WTC11 (cell line): ENCODE measurements around the gene SEC11A. TPM values are rescaled to one million over a fixed set of nuclear protein-coding genes. Genes with fewer than 3 reads are reported as not detected.

Experiments used
- ATAC-seq: fragments of 200-7000 bp; cut with Tn5 transposase; 2 replicates; pipeline ENCODE4 v1.10.0; 2021; ENCODE audit warnings: mild to moderate bottlenecking, moderate library complexity
- CTCF ChIA-PET: fragments of 300-600 bp; sonication (Branson Sonifier 250); formaldehyde crosslinking; loops from one replicate; lab custom pipeline; 2021; ENCODE audit warnings: antibody characterized with exemption; lab: Charles Lee
- POLR2A ChIA-PET: fragments of 350-600 bp; sonication (Branson Sonifier 250); formaldehyde crosslinking; loops from one replicate; lab custom pipeline; 2021; ENCODE audit warnings: antibody characterized with exemption; lab: Charles Lee
- DNase-seq: peaks from one replicate; pipeline ENCODE4 v3.0.0; 2021; ENCODE audit warnings: low spot score
- H3K27ac Mint-ChIP-seq: 2 replicates; pipeline ENCODE4 v1.8.0; 2021; ENCODE audit warnings: mixed read lengths
- H3K27me3 Mint-ChIP-seq: 2 replicates; pipeline ENCODE4 v1.8.0; 2021; ENCODE audit warnings: low read depth, mild to moderate bottlenecking, moderate library complexity, mixed read lengths
- H3K36me3 Mint-ChIP-seq: 2 replicates; pipeline ENCODE4 v1.8.0; 2021; ENCODE audit warnings: mixed read lengths
- H3K4me1 Mint-ChIP-seq: 2 replicates; pipeline ENCODE4 v1.8.0; 2022; ENCODE audit warnings: mixed read lengths
- H3K4me3 Mint-ChIP-seq: 2 replicates; pipeline ENCODE4 v1.8.0; 2021; ENCODE audit warnings: mild to moderate bottlenecking, moderate library complexity, mixed read lengths
- H3K9me3 Mint-ChIP-seq: 2 replicates; pipeline ENCODE4 v1.8.0; 2021; ENCODE audit warnings: mixed read lengths
- GABPB1 ChIP-seq: sonication (generic); formaldehyde crosslinking; IDR thresholded peaks from 2 replicates; pipeline ENCODE4 v1.8.1; 2023; ENCODE audit warnings: mild to moderate bottlenecking, missing genetic modification reagents
- JAZF1 ChIP-seq: fragments of 250-450 bp; sonication (Bioruptor Pico); IDR thresholded peaks from 2 replicates; pipeline ENCODE4 v1.9.0; 2021; ENCODE audit warnings: moderate library complexity, mild to moderate bottlenecking, inconsistent platforms
- MYBL2 ChIP-seq: sonication (generic); formaldehyde crosslinking; IDR thresholded peaks from 2 replicates; pipeline ENCODE4 v1.8.1; 2023; ENCODE audit warnings: mild to moderate bottlenecking, moderate library complexity, missing genetic modification reagents
- RELA ChIP-seq: sonication (generic); formaldehyde crosslinking; IDR thresholded peaks from 2 replicates; pipeline ENCODE4 v1.8.1; 2022; ENCODE audit warnings: missing genetic modification reagents, mild to moderate bottlenecking, borderline replicate concordance
- SMAD4 ChIP-seq: sonication (generic); formaldehyde crosslinking; IDR thresholded peaks from 2 replicates; pipeline ENCODE4 v1.8.0; 2022; ENCODE audit warnings: mild to moderate bottlenecking, missing genetic modification reagents
- SOX15 ChIP-seq: fragments of 250-450 bp; sonication (Bioruptor Pico); IDR thresholded peaks from 2 replicates; pipeline ENCODE4 v1.9.0; 2021; ENCODE audit warnings: mild to moderate bottlenecking
- SP1 ChIP-seq: sonication (generic); formaldehyde crosslinking; conservative IDR thresholded peaks from 2 replicates; pipeline ENCODE4 v1.8.1; 2022; ENCODE audit warnings: missing genetic modification reagents
- ZNF317 ChIP-seq: sonication (generic); formaldehyde crosslinking; IDR thresholded peaks from 2 replicates; pipeline ENCODE4 v1.8.1; 2023; ENCODE audit warnings: low read depth, mild to moderate bottlenecking, moderate library complexity, missing genetic modification reagents, borderline replicate concordance
- ZNF416 ChIP-seq: fragments of 250-450 bp; sonication (Bioruptor Pico); IDR thresholded peaks from 2 replicates; pipeline ENCODE4 v1.9.0; 2021; ENCODE audit warnings: mild to moderate bottlenecking, inconsistent platforms
- total RNA-seq: library from RNA; stranded (reverse); gene quantifications from 3 replicates; pipeline ENCODE4 v1.2.3, GENCODE V29; 2021
- TF ChIP-seq, protein P1 (sequence below): sonication (generic); formaldehyde crosslinking; IDR thresholded peaks from 2 replicates; pipeline ENCODE4 v1.8.1; 2022; ENCODE audit warnings: mild to moderate bottlenecking, missing genetic modification reagents, moderate library complexity, borderline replicate concordance
- TF ChIP-seq, protein P2 (sequence below): sonication (generic); formaldehyde crosslinking; IDR thresholded peaks from 2 replicates; pipeline ENCODE4 v1.8.1; 2022; ENCODE audit warnings: low read depth, missing genetic modification reagents, borderline replicate concordance
- TF ChIP-seq, protein P3 (sequence below): sonication (generic); formaldehyde crosslinking; IDR thresholded peaks from 2 replicates; pipeline ENCODE4 v1.8.1; 2023; ENCODE audit warnings: mild to moderate bottlenecking, missing genetic modification reagents, moderate library complexity
- TF ChIP-seq, protein P4 (sequence below): sonication (generic); formaldehyde crosslinking; IDR thresholded peaks from 2 replicates; pipeline ENCODE4 v1.8.0; 2022; ENCODE audit warnings: mild to moderate bottlenecking, missing genetic modification reagents
- TF ChIP-seq, protein P5 (sequence below): sonication (generic); formaldehyde crosslinking; IDR thresholded peaks from 2 replicates; pipeline ENCODE4 v1.8.0; 2023; ENCODE audit warnings: missing genetic modification reagents
- TF ChIP-seq, protein P6 (sequence below): fragments of 250-450 bp; sonication (Bioruptor Pico); IDR thresholded peaks from 2 replicates; pipeline ENCODE4 v1.9.0; 2021; ENCODE audit warnings: mild to moderate bottlenecking
- TF ChIP-seq, protein P7 (sequence below): sonication (generic); formaldehyde crosslinking; IDR thresholded peaks from 2 replicates; pipeline ENCODE4 v1.8.1; 2022; ENCODE audit warnings: low read depth, mild to moderate bottlenecking, moderate library complexity, missing genetic modification reagents, borderline replicate concordance
- TF ChIP-seq, protein P8 (sequence below): sonication (generic); formaldehyde crosslinking; IDR thresholded peaks from 2 replicates; pipeline ENCODE4 v1.8.0; 2023; ENCODE audit warnings: mild to moderate bottlenecking, missing genetic modification reagents
- TF ChIP-seq, protein P9 (sequence below): sonication (generic); formaldehyde crosslinking; IDR thresholded peaks from 2 replicates; pipeline ENCODE4 v1.8.0; 2022; ENCODE audit warnings: mild to moderate bottlenecking, missing genetic modification reagents

SEC11A gene
- total RNA-seq, 1 experiment from 2014 or later = 214 TPM

DNA sequence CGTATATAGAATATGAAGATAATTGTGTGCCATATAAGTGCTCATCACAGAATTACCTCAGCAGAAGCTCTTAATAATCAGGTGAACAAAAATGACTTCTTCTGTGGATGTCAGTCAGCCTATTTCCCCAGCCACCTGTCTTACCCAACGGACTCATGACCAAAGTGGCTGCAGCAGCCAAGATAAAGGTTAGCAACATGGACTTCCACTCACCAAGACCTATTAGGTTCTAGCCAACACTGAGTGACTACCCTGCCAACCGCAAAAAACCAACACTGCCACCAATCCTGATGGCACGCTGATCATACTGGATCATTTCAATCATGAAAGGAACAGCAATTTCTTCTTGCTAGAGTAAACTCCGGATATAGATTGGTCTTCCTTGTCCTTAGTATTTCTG, 12.1 kb downstream of the SEC11A start:
- ATAC-seq (no peak), DNase-seq (no peak)
- Mint-ChIP-seq H3K4me3 (no peak overlapping the region), H3K27me3 (no peaks in the 10 kb centered on the region), H3K36me3 (peaks cover 2% of the 10 kb centered on the region; the same call in 1 of the 2 replicates), H3K27ac (no peak overlapping the region), H3K4me1 (0 out of 2 replicates have a peak, but pooled peaks cover 2% of the 10 kb centered on the region), H3K9me3 (no peaks in the 10 kb centered on the region)
- CTCF ChIA-PET = no interaction called here
- no peak for TF ChIP-seq SOX15
- TF ChIP-seq ZNF317 = no peak
- TF ChIP-seq, protein P1, sequence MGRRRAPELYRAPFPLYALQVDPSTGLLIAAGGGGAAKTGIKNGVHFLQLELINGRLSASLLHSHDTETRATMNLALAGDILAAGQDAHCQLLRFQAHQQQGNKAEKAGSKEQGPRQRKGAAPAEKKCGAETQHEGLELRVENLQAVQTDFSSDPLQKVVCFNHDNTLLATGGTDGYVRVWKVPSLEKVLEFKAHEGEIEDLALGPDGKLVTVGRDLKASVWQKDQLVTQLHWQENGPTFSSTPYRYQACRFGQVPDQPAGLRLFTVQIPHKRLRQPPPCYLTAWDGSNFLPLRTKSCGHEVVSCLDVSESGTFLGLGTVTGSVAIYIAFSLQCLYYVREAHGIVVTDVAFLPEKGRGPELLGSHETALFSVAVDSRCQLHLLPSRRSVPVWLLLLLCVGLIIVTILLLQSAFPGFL (CRISPR knock-in tag) = no peak
- no peak for TF ChIP-seq JAZF1 (CRISPR knock-in tag)
- TF ChIP-seq GABPB1 (CRISPR knock-in tag) = no peak
- TF ChIP-seq, protein P2, sequence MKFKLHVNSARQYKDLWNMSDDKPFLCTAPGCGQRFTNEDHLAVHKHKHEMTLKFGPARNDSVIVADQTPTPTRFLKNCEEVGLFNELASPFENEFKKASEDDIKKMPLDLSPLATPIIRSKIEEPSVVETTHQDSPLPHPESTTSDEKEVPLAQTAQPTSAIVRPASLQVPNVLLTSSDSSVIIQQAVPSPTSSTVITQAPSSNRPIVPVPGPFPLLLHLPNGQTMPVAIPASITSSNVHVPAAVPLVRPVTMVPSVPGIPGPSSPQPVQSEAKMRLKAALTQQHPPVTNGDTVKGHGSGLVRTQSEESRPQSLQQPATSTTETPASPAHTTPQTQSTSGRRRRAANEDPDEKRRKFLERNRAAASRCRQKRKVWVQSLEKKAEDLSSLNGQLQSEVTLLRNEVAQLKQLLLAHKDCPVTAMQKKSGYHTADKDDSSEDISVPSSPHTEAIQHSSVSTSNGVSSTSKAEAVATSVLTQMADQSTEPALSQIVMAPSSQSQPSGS (CRISPR knock-in tag) = no peak
- TF ChIP-seq, protein P3, sequence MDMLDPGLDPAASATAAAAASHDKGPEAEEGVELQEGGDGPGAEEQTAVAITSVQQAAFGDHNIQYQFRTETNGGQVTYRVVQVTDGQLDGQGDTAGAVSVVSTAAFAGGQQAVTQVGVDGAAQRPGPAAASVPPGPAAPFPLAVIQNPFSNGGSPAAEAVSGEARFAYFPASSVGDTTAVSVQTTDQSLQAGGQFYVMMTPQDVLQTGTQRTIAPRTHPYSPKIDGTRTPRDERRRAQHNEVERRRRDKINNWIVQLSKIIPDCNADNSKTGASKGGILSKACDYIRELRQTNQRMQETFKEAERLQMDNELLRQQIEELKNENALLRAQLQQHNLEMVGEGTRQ (CRISPR knock-in tag) = no peak
- no peak for TF ChIP-seq SP1 (CRISPR knock-in tag)
- TF ChIP-seq, protein P4, sequence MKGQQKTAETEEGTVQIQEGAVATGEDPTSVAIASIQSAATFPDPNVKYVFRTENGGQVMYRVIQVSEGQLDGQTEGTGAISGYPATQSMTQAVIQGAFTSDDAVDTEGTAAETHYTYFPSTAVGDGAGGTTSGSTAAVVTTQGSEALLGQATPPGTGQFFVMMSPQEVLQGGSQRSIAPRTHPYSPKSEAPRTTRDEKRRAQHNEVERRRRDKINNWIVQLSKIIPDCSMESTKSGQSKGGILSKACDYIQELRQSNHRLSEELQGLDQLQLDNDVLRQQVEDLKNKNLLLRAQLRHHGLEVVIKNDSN (CRISPR knock-in tag) = no peak
- TF ChIP-seq MYBL2 (CRISPR knock-in tag) = no peak
- TF ChIP-seq, protein P5, sequence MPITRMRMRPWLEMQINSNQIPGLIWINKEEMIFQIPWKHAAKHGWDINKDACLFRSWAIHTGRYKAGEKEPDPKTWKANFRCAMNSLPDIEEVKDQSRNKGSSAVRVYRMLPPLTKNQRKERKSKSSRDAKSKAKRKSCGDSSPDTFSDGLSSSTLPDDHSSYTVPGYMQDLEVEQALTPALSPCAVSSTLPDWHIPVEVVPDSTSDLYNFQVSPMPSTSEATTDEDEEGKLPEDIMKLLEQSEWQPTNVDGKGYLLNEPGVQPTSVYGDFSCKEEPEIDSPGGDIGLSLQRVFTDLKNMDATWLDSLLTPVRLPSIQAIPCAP (CRISPR knock-in tag) = no peak
- no peak for TF ChIP-seq RELA (CRISPR knock-in tag)
- TF ChIP-seq, protein P6, sequence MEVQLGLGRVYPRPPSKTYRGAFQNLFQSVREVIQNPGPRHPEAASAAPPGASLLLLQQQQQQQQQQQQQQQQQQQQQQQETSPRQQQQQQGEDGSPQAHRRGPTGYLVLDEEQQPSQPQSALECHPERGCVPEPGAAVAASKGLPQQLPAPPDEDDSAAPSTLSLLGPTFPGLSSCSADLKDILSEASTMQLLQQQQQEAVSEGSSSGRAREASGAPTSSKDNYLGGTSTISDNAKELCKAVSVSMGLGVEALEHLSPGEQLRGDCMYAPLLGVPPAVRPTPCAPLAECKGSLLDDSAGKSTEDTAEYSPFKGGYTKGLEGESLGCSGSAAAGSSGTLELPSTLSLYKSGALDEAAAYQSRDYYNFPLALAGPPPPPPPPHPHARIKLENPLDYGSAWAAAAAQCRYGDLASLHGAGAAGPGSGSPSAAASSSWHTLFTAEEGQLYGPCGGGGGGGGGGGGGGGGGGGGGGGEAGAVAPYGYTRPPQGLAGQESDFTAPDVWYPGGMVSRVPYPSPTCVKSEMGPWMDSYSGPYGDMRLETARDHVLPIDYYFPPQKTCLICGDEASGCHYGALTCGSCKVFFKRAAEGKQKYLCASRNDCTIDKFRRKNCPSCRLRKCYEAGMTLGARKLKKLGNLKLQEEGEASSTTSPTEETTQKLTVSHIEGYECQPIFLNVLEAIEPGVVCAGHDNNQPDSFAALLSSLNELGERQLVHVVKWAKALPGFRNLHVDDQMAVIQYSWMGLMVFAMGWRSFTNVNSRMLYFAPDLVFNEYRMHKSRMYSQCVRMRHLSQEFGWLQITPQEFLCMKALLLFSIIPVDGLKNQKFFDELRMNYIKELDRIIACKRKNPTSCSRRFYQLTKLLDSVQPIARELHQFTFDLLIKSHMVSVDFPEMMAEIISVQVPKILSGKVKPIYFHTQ (CRISPR knock-in tag) = no peak
- TF ChIP-seq, protein P7, sequence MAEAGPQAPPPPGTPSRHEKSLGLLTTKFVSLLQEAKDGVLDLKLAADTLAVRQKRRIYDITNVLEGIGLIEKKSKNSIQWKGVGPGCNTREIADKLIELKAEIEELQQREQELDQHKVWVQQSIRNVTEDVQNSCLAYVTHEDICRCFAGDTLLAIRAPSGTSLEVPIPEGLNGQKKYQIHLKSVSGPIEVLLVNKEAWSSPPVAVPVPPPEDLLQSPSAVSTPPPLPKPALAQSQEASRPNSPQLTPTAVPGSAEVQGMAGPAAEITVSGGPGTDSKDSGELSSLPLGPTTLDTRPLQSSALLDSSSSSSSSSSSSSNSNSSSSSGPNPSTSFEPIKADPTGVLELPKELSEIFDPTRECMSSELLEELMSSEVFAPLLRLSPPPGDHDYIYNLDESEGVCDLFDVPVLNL (CRISPR knock-in tag) = no peak
- no peak for TF ChIP-seq ZNF416 (CRISPR knock-in tag)
- TF ChIP-seq SMAD4 (CRISPR knock-in tag) = no peak
- TF ChIP-seq, protein P8, sequence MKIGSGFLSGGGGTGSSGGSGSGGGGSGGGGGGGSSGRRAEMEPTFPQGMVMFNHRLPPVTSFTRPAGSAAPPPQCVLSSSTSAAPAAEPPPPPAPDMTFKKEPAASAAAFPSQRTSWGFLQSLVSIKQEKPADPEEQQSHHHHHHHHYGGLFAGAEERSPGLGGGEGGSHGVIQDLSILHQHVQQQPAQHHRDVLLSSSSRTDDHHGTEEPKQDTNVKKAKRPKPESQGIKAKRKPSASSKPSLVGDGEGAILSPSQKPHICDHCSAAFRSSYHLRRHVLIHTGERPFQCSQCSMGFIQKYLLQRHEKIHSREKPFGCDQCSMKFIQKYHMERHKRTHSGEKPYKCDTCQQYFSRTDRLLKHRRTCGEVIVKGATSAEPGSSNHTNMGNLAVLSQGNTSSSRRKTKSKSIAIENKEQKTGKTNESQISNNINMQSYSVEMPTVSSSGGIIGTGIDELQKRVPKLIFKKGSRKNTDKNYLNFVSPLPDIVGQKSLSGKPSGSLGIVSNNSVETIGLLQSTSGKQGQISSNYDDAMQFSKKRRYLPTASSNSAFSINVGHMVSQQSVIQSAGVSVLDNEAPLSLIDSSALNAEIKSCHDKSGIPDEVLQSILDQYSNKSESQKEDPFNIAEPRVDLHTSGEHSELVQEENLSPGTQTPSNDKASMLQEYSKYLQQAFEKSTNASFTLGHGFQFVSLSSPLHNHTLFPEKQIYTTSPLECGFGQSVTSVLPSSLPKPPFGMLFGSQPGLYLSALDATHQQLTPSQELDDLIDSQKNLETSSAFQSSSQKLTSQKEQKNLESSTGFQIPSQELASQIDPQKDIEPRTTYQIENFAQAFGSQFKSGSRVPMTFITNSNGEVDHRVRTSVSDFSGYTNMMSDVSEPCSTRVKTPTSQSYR = no peak
- TF ChIP-seq, protein P9, sequence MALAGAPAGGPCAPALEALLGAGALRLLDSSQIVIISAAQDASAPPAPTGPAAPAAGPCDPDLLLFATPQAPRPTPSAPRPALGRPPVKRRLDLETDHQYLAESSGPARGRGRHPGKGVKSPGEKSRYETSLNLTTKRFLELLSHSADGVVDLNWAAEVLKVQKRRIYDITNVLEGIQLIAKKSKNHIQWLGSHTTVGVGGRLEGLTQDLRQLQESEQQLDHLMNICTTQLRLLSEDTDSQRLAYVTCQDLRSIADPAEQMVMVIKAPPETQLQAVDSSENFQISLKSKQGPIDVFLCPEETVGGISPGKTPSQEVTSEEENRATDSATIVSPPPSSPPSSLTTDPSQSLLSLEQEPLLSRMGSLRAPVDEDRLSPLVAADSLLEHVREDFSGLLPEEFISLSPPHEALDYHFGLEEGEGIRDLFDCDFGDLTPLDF (CRISPR knock-in tag) = no peak
- POLR2A ChIA-PET = interaction anchor here (0.5 kb wide), 1 partner anchor 9 kb away, joined by 3 read pairs; no protein-coding TSS in a partner anchor
